ENCODE results near the gene ZFPL1. TPM values are rescaled to one million over a fixed set of nuclear protein-coding genes. Genes with fewer than 3 reads are reported as not detected.

ZFPL1 gene
- total and polyA plus RNA-seq, 9 of the 15 experiments (the other 6 are each of a cell fraction or from before 2014, with no cell fraction given) = 3.7 to 37.5 (median 22.7) TPM

- TF ChIP-seq FOXP4 (CRISPR knock-in tag; IDR thresholded peaks at IDR 0.05; ENCODE audit: borderline replicate concordance) (no peak), NFXL1 (CRISPR knock-in tag; IDR thresholded peaks at IDR 0.05) (no peak), MIER1 (IDR thresholded peaks at IDR 0.05; ENCODE audit: low read depth) (no peak), CTCFL (IDR thresholded peaks at IDR 0.05; ENCODE audit: borderline replicate concordance, insufficient read depth, low read depth, low read length, poor library complexity, severe bottlenecking) (no peak), ZMIZ1 (IDR thresholded peaks at IDR 0.05; ENCODE audit: low read depth in 2 of 2, low read length in 2 of 2) (no peak; a peak in 1 of 4 replicates), ZNF41 (CRISPR knock-in tag; conservative IDR thresholded peaks at IDR 0.05) (0 out of 2 replicates have a peak, but pooled peaks have one; percentile 24), RBM34 (IDR thresholded peaks at IDR 0.05; ENCODE audit: borderline replicate concordance, insufficient read depth, low read length) (no peak), ZNF239 (CRISPR knock-in tag; IDR thresholded peaks at IDR 0.05) (no peak), RFX5 (IDR thresholded peaks at IDR 0.05; ENCODE audit: low read depth, low read length) (peak; percentile 8; the same call in 1 of the 2 replicates), FOXK1 (CRISPR knock-in tag; IDR thresholded peaks at IDR 0.05; ENCODE audit: borderline replicate concordance) (no peak), CGGBP1 (CRISPR knock-in tag; IDR thresholded peaks at IDR 0.05) (no peak; the same call in 1 of the 2 replicates), DDX20 (tag; IDR thresholded peaks at IDR 0.05; ENCODE audit: low read depth) (no peak)
Observed at GRCh38 chr11:65134240-65134951, 50.4 kb downstream of the ZFPL1 start, which contains the start of gene SYVN1 (continued).

Data from K562 (cell line).